GM12891 (cell line): Measurements from ENCODE around the gene FAM163B.

Source experiments
- POLR2A ChIP-seq: IDR thresholded peaks from 2 replicates; pipeline ENCODE4 v1.6.1; 2011; ENCODE audit warnings: low read depth, low read length, control low read depth
- POLR2AphosphoS5 ChIP-seq: IDR thresholded peaks from 2 replicates; pipeline ENCODE4 v1.6.1; 2011; ENCODE audit warnings: low read depth, low read length, control low read depth
- SPI1 ChIP-seq: IDR thresholded peaks from 2 replicates; pipeline ENCODE4 v1.6.1; 2011; ENCODE audit warnings: low read depth, low read length, control low read depth
- TAF1 ChIP-seq: IDR thresholded peaks from 2 replicates; pipeline ENCODE4 v1.6.1; 2011; ENCODE audit warnings: low read depth, low read length, control low read depth

DNA sequence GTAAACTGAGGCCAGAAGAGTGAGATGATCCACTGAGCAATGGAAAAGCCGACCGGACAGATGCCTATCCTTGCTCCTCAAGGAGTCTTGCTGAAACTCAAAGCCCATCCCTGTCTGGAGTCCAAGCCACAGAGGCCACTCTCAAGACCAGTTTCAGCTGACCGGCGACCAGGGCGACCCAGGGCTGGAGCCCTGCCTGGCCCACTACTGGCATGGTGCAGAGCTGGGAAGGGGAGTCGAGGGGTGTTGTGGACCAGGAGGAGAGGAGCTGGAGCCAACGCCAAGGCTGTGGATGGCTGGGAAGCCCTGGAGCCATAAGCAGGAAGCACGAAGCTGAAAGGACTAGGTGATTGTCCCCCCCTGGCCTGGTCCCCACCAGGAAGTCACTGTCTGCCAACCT lies 22.1 kb downstream of the FAM163B start:
- TF ChIP-seq POLR2A (no peak), POLR2AphosphoS5 (no peak), TAF1 (no peak), SPI1 (no peak)
